DOHH2 (cell line): ENCODE results near the gene GRWD1.

ENCODE experiments used
- CTCF ChIP-seq: fragments of 200-600 bp; sonication (generic); IDR thresholded peaks from one replicate; pipeline ENCODE4 v1.5.1; 2014; ENCODE audit warnings: antibody characterized with exemption, mild to moderate bottlenecking, low read depth, low read length; ENCODE audit not compliant: poor library complexity, severe bottlenecking
- EZH2phosphoT487 ChIP-seq: fragments of 200-600 bp; sonication (generic); IDR thresholded peaks from 2 replicates; pipeline ENCODE4 v1.6.1; 2017; ENCODE audit warnings: borderline replicate concordance, mild to moderate bottlenecking, antibody characterized with exemption, low read length, moderate library complexity, mixed read lengths

GRCh38 chr19:48455908-48456562 lies 10.3 kb downstream of the GRWD1 start:
- TF ChIP-seq CTCF = no peak
- no peak for TF ChIP-seq EZH2phosphoT487
